Activated CD8-positive, alpha-beta memory T cell treated with anti-CD3 and anti-CD28 coated beads, Interleukin-2, amount 10 ng/mL, durations not matched to agents 7 days and 5 days (primary cell): ENCODE measurements around the gene RPS6KA2. TPM values are rescaled to one million over a fixed set of nuclear protein-coding genes. Genes with fewer than 3 reads are reported as not detected.
"Not testable (repeated sequence)": the region's sequence is repeated elsewhere in the genome, so short reads cannot be mapped to it uniquely, and the experiment has no call there.

Experiments
- ATAC-seq: fragments of 150-1000 bp; cut with Tn5 transposase; one replicate; pipeline ENCODE4 v1.10.0; 2021; ENCODE audit warnings: moderate library complexity
- CTCF ChIA-PET: fragments of 350-600 bp; sonication (Branson Sonifier 250); formaldehyde crosslinking; loops from one replicate; lab custom pipeline; 2021; ENCODE audit warnings: antibody characterized with exemption; lab: Charles Lee
- DNase-seq: peaks from one replicate; pipeline ENCODE4 v3.0.0-alpha.2; 2020
- H3K27ac Mint-ChIP-seq: one replicate; pipeline ENCODE4 v1.8.0; 2021; ENCODE audit warnings: mild to moderate bottlenecking, mixed read lengths
- H3K27me3 Mint-ChIP-seq: one replicate; pipeline ENCODE4 v1.8.0; 2021; ENCODE audit warnings: mixed read lengths
- H3K36me3 Mint-ChIP-seq: one replicate; pipeline ENCODE4 v1.8.0; 2021; ENCODE audit warnings: mild to moderate bottlenecking, mixed read lengths
- H3K4me1 Mint-ChIP-seq: one replicate; pipeline ENCODE4 v1.8.0; 2021; ENCODE audit warnings: mixed read lengths
- H3K4me3 Mint-ChIP-seq: one replicate; pipeline ENCODE4 v1.8.0; 2021; ENCODE audit warnings: mild to moderate bottlenecking, moderate library complexity, mixed read lengths
- H3K9me3 Mint-ChIP-seq: one replicate; pipeline ENCODE4 v1.8.0; 2022; ENCODE audit warnings: low read depth, mixed read lengths
- total RNA-seq, 2 experiments: library from RNA; stranded (reverse); gene quantifications; one replicate each; pipeline ENCODE4 v1.2.3, GENCODE V29; 2021

RPS6KA2 gene
- total RNA-seq, 2 experiments from 2014 or later = 4.5 to 5.4 TPM

GRCh38 chr6:166530211-166531095 is 96.6 kb downstream of the RPS6KA2 start:
- Mint-ChIP-seq H3K4me1 (no peaks in the 10 kb centered on the region), H3K9me3 (peaks cover 2% of the 10 kb centered on the region), H3K36me3 (peaks cover 3% of the 10 kb centered on the region), H3K27ac (no peak overlapping the region), H3K27me3 (no peaks in the 10 kb centered on the region), H3K4me3 (no peak overlapping the region)
- CTCF ChIA-PET = no interaction called here
- ATAC-seq (no peak), DNase-seq (no peak)

- no peak overlapping the region for H3K27ac Mint-ChIP-seq
- peaks cover 2% of the 10 kb centered on the region for H3K9me3 Mint-ChIP-seq
- ATAC-seq (no peak), DNase-seq (no peak)
- no peaks in the 10 kb centered on the region for H3K4me1 Mint-ChIP-seq
- H3K4me3 Mint-ChIP-seq = no peak overlapping the region
- H3K36me3 Mint-ChIP-seq = peaks cover 3% of the 10 kb centered on the region
- CTCF ChIA-PET = no interaction called here
- no peaks in the 10 kb centered on the region for H3K27me3 Mint-ChIP-seq
These were observed 97.5 kb downstream of the RPS6KA2 start for GRCh38 chr6:166529586-166529985.

- H3K4me3 Mint-ChIP-seq, H3K36me3 Mint-ChIP-seq, H3K27ac Mint-ChIP-seq, ATAC-seq, H3K4me1 Mint-ChIP-seq, H3K9me3 Mint-ChIP-seq, H3K27me3 Mint-ChIP-seq, CTCF ChIA-PET, DNase-seq: not testable (repeated sequence)
These were observed 98.0 kb downstream of the RPS6KA2 start for GRCh38 chr6:166529058-166529457.

GRCh38 chr6:166527849-166528248 is 99.2 kb downstream of the RPS6KA2 start:
- peaks cover 3% of the 10 kb centered on the region for H3K36me3 Mint-ChIP-seq
- DNase-seq (no peak), ATAC-seq (no peak)
- H3K4me3 Mint-ChIP-seq = no peak overlapping the region
- H3K4me1 Mint-ChIP-seq = no peaks in the 10 kb centered on the region
- H3K27ac Mint-ChIP-seq = no peak overlapping the region
- CTCF ChIA-PET = no interaction called here
- peaks cover 2% of the 10 kb centered on the region for H3K9me3 Mint-ChIP-seq
- no peaks in the 10 kb centered on the region for H3K27me3 Mint-ChIP-seq

GRCh38 chr6:166526937-166527336 is 100.1 kb downstream of the RPS6KA2 start:
- H3K4me3 Mint-ChIP-seq = no peak overlapping the region

GRCh38 chr6:166525567-166525966 is 101.5 kb downstream of the RPS6KA2 start:
- no peak overlapping the region for H3K27ac Mint-ChIP-seq
- CTCF ChIA-PET = no interaction called here
- no peak for ATAC-seq
- no peak overlapping the region for H3K4me3 Mint-ChIP-seq
- H3K9me3 Mint-ChIP-seq = peaks cover 2% of the 10 kb centered on the region
- no peak for DNase-seq
- peaks cover 3% of the 10 kb centered on the region for H3K36me3 Mint-ChIP-seq
- no peaks in the 10 kb centered on the region for H3K27me3 Mint-ChIP-seq
- H3K4me1 Mint-ChIP-seq = no peaks in the 10 kb centered on the region

More at GRCh38 chr6:166526937-166527336, 100.1 kb downstream of the RPS6KA2 start:
- H3K36me3 Mint-ChIP-seq = peaks cover 3% of the 10 kb centered on the region
- H3K9me3 Mint-ChIP-seq = peaks cover 2% of the 10 kb centered on the region
- no peaks in the 10 kb centered on the region for H3K4me1 Mint-ChIP-seq
- ATAC-seq = no peak
- H3K27ac Mint-ChIP-seq = no peak overlapping the region
- no peak for DNase-seq
- no peaks in the 10 kb centered on the region for H3K27me3 Mint-ChIP-seq
- CTCF ChIA-PET = no interaction called here

- Mint-ChIP-seq H3K27ac (no peak overlapping the region), H3K4me1 (no peaks in the 10 kb centered on the region), H3K4me3 (no peak overlapping the region), H3K9me3 (peaks cover 2% of the 10 kb centered on the region), H3K36me3 (no peaks in the 10 kb centered on the region), H3K27me3 (no peaks in the 10 kb centered on the region)
- ATAC-seq (no peak), DNase-seq (no peak)
- CTCF ChIA-PET = no interaction called here
These were observed 103.1 kb downstream of the RPS6KA2 start for GRCh38 chr6:166523782-166524559.

- no peaks in the 10 kb centered on the region for H3K4me1 Mint-ChIP-seq
- no peak overlapping the region for H3K4me3 Mint-ChIP-seq
- H3K36me3 Mint-ChIP-seq = no peaks in the 10 kb centered on the region
- H3K27ac Mint-ChIP-seq = no peak overlapping the region
- DNase-seq = no peak
- H3K9me3 Mint-ChIP-seq = no peaks in the 10 kb centered on the region
- ATAC-seq = no peak
- no peaks in the 10 kb centered on the region for H3K27me3 Mint-ChIP-seq
- CTCF ChIA-PET = no interaction called here
These were observed 105.9 kb downstream of the RPS6KA2 start for GRCh38 chr6:166520905-166521834.

- Mint-ChIP-seq H3K4me1 (peaks cover 2% of the 10 kb centered on the region), H3K4me3 (no peak overlapping the region), H3K36me3 (no peaks in the 10 kb centered on the region), H3K27ac (no peak overlapping the region), H3K27me3 (no peaks in the 10 kb centered on the region), H3K9me3 (no peaks in the 10 kb centered on the region)
- ATAC-seq (no peak), DNase-seq (no peak)
- CTCF ChIA-PET = no interaction called here
These were observed 110.7 kb downstream of the RPS6KA2 start for GRCh38 chr6:166516251-166516884.

GRCh38 chr6:166515072-166515810 is 111.8 kb downstream of the RPS6KA2 start:
- Mint-ChIP-seq H3K27ac (no peak overlapping the region), H3K9me3 (no peaks in the 10 kb centered on the region), H3K4me3 (no peak overlapping the region), H3K4me1 (peaks cover 2% of the 10 kb centered on the region), H3K27me3 (no peaks in the 10 kb centered on the region), H3K36me3 (no peaks in the 10 kb centered on the region)
- ATAC-seq (no peak), DNase-seq (no peak)
- CTCF ChIA-PET = no interaction called here

- H3K4me1 Mint-ChIP-seq = peaks cover 2% of the 10 kb centered on the region
- no peaks in the 10 kb centered on the region for H3K36me3 Mint-ChIP-seq
- H3K27me3 Mint-ChIP-seq = no peaks in the 10 kb centered on the region
- no peak for DNase-seq
- H3K9me3 Mint-ChIP-seq = no peaks in the 10 kb centered on the region
- no peak overlapping the region for H3K4me3 Mint-ChIP-seq
- no peak overlapping the region for H3K27ac Mint-ChIP-seq
- ATAC-seq = no peak
- CTCF ChIA-PET = no interaction called here
These were observed 112.9 kb downstream of the RPS6KA2 start for GRCh38 chr6:166514196-166514595.

GRCh38 chr6:166512567-166512966 is 114.5 kb downstream of the RPS6KA2 start:
- no peak for DNase-seq
- Mint-ChIP-seq H3K9me3 (no peaks in the 10 kb centered on the region), H3K27me3 (no peaks in the 10 kb centered on the region), H3K4me3 (no peak overlapping the region), H3K27ac (no peak overlapping the region), H3K36me3 (no peaks in the 10 kb centered on the region), H3K4me1 (peaks cover 2% of the 10 kb centered on the region)
- CTCF ChIA-PET = no interaction called here
- peak; percentile 39 for ATAC-seq
